Keratinocyte (primary cell): ENCODE data around the gene DGKZ. TPM values are rescaled to one million over a fixed set of nuclear protein-coding genes. Genes with fewer than 3 reads are reported as not detected.

Source experiments
- DNase-seq: peaks from one replicate; pipeline ENCODE4 v3.0.0-alpha.2; 2011; ENCODE audit warnings: low read depth, missing footprints, low spot score
- FAIRE-seq: peaks from 2 replicates; lab custom pipeline; 2011; peaks lifted over from hg19 to GRCh38; lab: Jason Lieb, UNC
- H2AFZ ChIP-seq: 2 replicates; pipeline ENCODE4 v1.6.0; 2012; ENCODE audit warnings: low read length, control low read depth, inconsistent platforms; ENCODE audit not compliant: control insufficient read depth
- H3K27ac ChIP-seq: 2 replicates; pipeline ENCODE4 v1.5.1; 2011; ENCODE audit warnings: low read length; ENCODE audit not compliant: control insufficient read depth, insufficient read depth
- H3K27me3 ChIP-seq: 3 replicates; pipeline ENCODE4 v1.6.0; 2011; ENCODE audit warnings: low read length; ENCODE audit not compliant: control insufficient read depth, insufficient read depth; ENCODE audit errors: extremely low read depth
- H3K36me3 ChIP-seq, 2 experiments: 2 replicates in 1 of 2; 3 replicates in 1 of 2; pipeline ENCODE4 v1.5.1; 2011; ENCODE audit warnings: low read length in 2 of 2, mild to moderate bottlenecking in 1 of 2; ENCODE audit not compliant: control insufficient read depth in 2 of 2, insufficient read depth in 2 of 2; ENCODE audit errors: extremely low read depth in 1 of 2
- H3K4me1 ChIP-seq: 3 replicates; pipeline ENCODE4 v1.5.1; 2011; ENCODE audit warnings: low read length; ENCODE audit not compliant: control insufficient read depth, insufficient read depth; ENCODE audit errors: extremely low read depth
- H3K4me2 ChIP-seq: 3 replicates; pipeline ENCODE4 v1.6.0; 2011; ENCODE audit warnings: low read depth, low read length; ENCODE audit not compliant: control insufficient read depth, insufficient read depth; ENCODE audit errors: extremely low read depth
- H3K4me3 ChIP-seq, 3 experiments: fragments of 200-600 bp in 1 of 3; sonication (generic) in 1 of 3; 2 replicates in 2 of 3; 3 replicates in 1 of 3; pipeline ENCODE4 v1.5.1; 2011 to 2016; ENCODE audit warnings: low read length in 3 of 3, mild to moderate bottlenecking in 3 of 3, control low read depth in 2 of 3, inconsistent platforms in 1 of 3, low read depth in 1 of 3, mixed read lengths in 1 of 3, mixed run types in 1 of 3, moderate library complexity in 1 of 3; ENCODE audit not compliant: control insufficient read depth in 2 of 3, insufficient read depth in 2 of 3; ENCODE audit errors: extremely low read depth in 1 of 3
- H3K79me2 ChIP-seq: 2 replicates; pipeline ENCODE4 v1.6.0; 2012; ENCODE audit warnings: low read length; ENCODE audit not compliant: control insufficient read depth, insufficient read depth
- H3K9ac ChIP-seq: 3 replicates; pipeline ENCODE4 v1.6.0; 2011; ENCODE audit warnings: low read length; ENCODE audit not compliant: control insufficient read depth, insufficient read depth; ENCODE audit errors: extremely low read depth
- H3K9me1 ChIP-seq: 3 replicates; pipeline ENCODE4 v1.6.0; 2011; ENCODE audit warnings: low read length; ENCODE audit not compliant: control insufficient read depth, insufficient read depth; ENCODE audit errors: extremely low read depth
- H3K9me3 ChIP-seq: 2 replicates; pipeline ENCODE4 v1.5.1; 2012; ENCODE audit warnings: low read depth, low read length; ENCODE audit not compliant: control insufficient read depth
- H4K20me1 ChIP-seq: 3 replicates; pipeline ENCODE4 v1.6.0; 2011; ENCODE audit warnings: low read length; ENCODE audit not compliant: control insufficient read depth, insufficient read depth; ENCODE audit errors: extremely low read depth
- EZH2 ChIP-seq: IDR thresholded peaks from one replicate; pipeline ENCODE4 v1.6.1; 2012; ENCODE audit warnings: inconsistent platforms, mild to moderate bottlenecking, low read length, moderate library complexity
- dilution Hi-C: fragments of 300-500 bp; cut with MboI; formaldehyde crosslinking; loops from one replicate; pipeline ENCODE4 v1.7.0; 2020; ENCODE audit warnings: low sequenced_read_pairs; ENCODE audit not compliant: extremely low pct_ligation_motif_present
- polyA plus RNA-seq, 5 experiments: library from polyadenylated mRNA; depleted of rRNA in 3 of 5; stranded (reverse) in 3 of 5; stranded (forward) in 1 of 5; unstranded in 1 of 5; fragments of >200 nt; gene quantifications; 1 replicate in 1 of 5; 2 replicates in 3 of 5; 3 replicates in 1 of 5; pipeline versions ENCODE4 v1.2.1 to v1.2.3, GENCODE V29; 2011 to 2012; ENCODE audit warnings: missing spikeins in 2 of 5, low read depth in 1 of 5, low replicate concordance in 1 of 5
- TF ChIP-seq, protein P1 (sequence below), 3 experiments: IDR thresholded peaks in 1 of 3; conservative IDR thresholded peaks in 1 of 3; optimal IDR thresholded peaks in 1 of 3; 2 replicates in 2 of 3; 3 replicates in 1 of 3; pipeline versions ENCODE3 to v1.5.1; 2011; ENCODE audit warnings: low read length in 3 of 3, mild to moderate bottlenecking in 3 of 3, moderate library complexity in 2 of 3, control low read depth in 1 of 3, inconsistent platforms in 1 of 3; ENCODE audit not compliant: insufficient read depth in 2 of 3; ENCODE audit errors: extremely low read depth in 1 of 3

The DGKZ gene
- polyA plus RNA-seq, 1 donor (not counting 4 experiments of a cell fraction or from before 2014, with no cell fraction given), result 23.3 TPM

- no peaks in the 10 kb centered on the region for H3K9me3 ChIP-seq
- H3K36me3 ChIP-seq, result no peaks in the 10 kb centered on the region
- dilution Hi-C loops, result no loop called here
- H3K4me3 ChIP-seq, result no peak overlapping the region
- H3K9ac ChIP-seq, result no peak overlapping the region
- H3K9me1 ChIP-seq, result no peaks in the 10 kb centered on the region
- H2AFZ ChIP-seq, result no peak overlapping the region
- no peak overlapping the region for H3K4me2 ChIP-seq
- no peaks in the 10 kb centered on the region for H3K27me3 ChIP-seq
- H3K27ac ChIP-seq, result no peak overlapping the region
- TF ChIP-seq, protein P1, sequence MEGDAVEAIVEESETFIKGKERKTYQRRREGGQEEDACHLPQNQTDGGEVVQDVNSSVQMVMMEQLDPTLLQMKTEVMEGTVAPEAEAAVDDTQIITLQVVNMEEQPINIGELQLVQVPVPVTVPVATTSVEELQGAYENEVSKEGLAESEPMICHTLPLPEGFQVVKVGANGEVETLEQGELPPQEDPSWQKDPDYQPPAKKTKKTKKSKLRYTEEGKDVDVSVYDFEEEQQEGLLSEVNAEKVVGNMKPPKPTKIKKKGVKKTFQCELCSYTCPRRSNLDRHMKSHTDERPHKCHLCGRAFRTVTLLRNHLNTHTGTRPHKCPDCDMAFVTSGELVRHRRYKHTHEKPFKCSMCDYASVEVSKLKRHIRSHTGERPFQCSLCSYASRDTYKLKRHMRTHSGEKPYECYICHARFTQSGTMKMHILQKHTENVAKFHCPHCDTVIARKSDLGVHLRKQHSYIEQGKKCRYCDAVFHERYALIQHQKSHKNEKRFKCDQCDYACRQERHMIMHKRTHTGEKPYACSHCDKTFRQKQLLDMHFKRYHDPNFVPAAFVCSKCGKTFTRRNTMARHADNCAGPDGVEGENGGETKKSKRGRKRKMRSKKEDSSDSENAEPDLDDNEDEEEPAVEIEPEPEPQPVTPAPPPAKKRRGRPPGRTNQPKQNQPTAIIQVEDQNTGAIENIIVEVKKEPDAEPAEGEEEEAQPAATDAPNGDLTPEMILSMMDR (optimal IDR thresholded peaks at IDR 0.05 in 1 of 3, IDR thresholded peaks at IDR 0.05 in 1 of 3, conservative IDR thresholded peaks at IDR 0.05 in 1 of 3; ENCODE audit: extremely low read depth in 1 of 3, insufficient read depth in 2 of 3, low read length in 3 of 3), result peak in 1 of 3 experiments; percentile 26
- no peak for TF ChIP-seq EZH2
- no peaks in the 10 kb centered on the region for H4K20me1 ChIP-seq
- no peak for FAIRE-seq
- H3K4me1 ChIP-seq, result peaks cover 19% of the 10 kb centered on the region
- no peak for DNase-seq
- H3K79me2 ChIP-seq, result no peaks in the 10 kb centered on the region
Measured at GRCh38 chr11:46299451-46299961, 47.8 kb upstream of the DGKZ start.

GRCh38 chr11:46300270-46300669 lies 47.0 kb upstream of the DGKZ start:
- H2AFZ ChIP-seq, result no peak overlapping the region
- H3K4me2 ChIP-seq, result no peak overlapping the region
- peaks cover 19% of the 10 kb centered on the region for H3K4me1 ChIP-seq
- no peak overlapping the region for H3K4me3 ChIP-seq
- H3K36me3 ChIP-seq, result no peaks in the 10 kb centered on the region
- H3K27ac ChIP-seq, result no peak overlapping the region
- no peaks in the 10 kb centered on the region for H3K9me3 ChIP-seq
- FAIRE-seq (no peak), DNase-seq (no peak)
- H3K9ac ChIP-seq, result no peak overlapping the region
- no peaks in the 10 kb centered on the region for H4K20me1 ChIP-seq
- no peaks in the 10 kb centered on the region for H3K9me1 ChIP-seq
- dilution Hi-C loops, result no loop called here
- no peaks in the 10 kb centered on the region for H3K27me3 ChIP-seq
- no peaks in the 10 kb centered on the region for H3K79me2 ChIP-seq
- TF ChIP-seq, protein P1 (optimal IDR thresholded peaks at IDR 0.05 in 1 of 3, IDR thresholded peaks at IDR 0.05 in 1 of 3, conservative IDR thresholded peaks at IDR 0.05 in 1 of 3; ENCODE audit: extremely low read depth in 1 of 3, insufficient read depth in 2 of 3, low read length in 3 of 3), result no peak
- TF ChIP-seq EZH2, result no peak
